ENCODE measurements around the gene ACOT11.

GRCh38 chr1:54501849-54502248 lies 46.2 kb upstream of the ACOT11 start:
- TF ChIP-seq RBBP5 (conservative IDR thresholded peaks at IDR 0.05) (no peak), TBL1XR1 (IDR thresholded peaks at IDR 0.05; ENCODE audit: low read depth, low read length) (no peak), TCF3 (IDR thresholded peaks at IDR 0.05; ENCODE audit: borderline replicate concordance, insufficient read depth, low read depth, low read length) (no peak)
- TF ChIP-seq, protein P1, sequence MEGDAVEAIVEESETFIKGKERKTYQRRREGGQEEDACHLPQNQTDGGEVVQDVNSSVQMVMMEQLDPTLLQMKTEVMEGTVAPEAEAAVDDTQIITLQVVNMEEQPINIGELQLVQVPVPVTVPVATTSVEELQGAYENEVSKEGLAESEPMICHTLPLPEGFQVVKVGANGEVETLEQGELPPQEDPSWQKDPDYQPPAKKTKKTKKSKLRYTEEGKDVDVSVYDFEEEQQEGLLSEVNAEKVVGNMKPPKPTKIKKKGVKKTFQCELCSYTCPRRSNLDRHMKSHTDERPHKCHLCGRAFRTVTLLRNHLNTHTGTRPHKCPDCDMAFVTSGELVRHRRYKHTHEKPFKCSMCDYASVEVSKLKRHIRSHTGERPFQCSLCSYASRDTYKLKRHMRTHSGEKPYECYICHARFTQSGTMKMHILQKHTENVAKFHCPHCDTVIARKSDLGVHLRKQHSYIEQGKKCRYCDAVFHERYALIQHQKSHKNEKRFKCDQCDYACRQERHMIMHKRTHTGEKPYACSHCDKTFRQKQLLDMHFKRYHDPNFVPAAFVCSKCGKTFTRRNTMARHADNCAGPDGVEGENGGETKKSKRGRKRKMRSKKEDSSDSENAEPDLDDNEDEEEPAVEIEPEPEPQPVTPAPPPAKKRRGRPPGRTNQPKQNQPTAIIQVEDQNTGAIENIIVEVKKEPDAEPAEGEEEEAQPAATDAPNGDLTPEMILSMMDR (IDR thresholded peaks at IDR 0.05 in 2 of 3, conservative IDR thresholded peaks at IDR 0.05 in 1 of 3; ENCODE audit: control insufficient read depth in 2 of 3, extremely low read depth in 1 of 3, insufficient read depth in 1 of 3, low read depth in 3 of 3, low read length in 3 of 3) = no peak
